ENCODE results near the gene PPFIA3.
A peak's percentile ranks its signal among the peaks of the same experiment; 100 is the strongest.
"Not testable (repeated sequence)": the region's sequence is repeated elsewhere in the genome, so short reads cannot be mapped to it uniquely, and the experiment has no call there.

PPFIA3 gene

GRCh38 chr19:49125025-49125731 lies 5.8 kb downstream of the PPFIA3 start:
- DNase-seq = no peak

GRCh38 chr19:49126575-49126974 lies 7.2 kb downstream of the PPFIA3 start:
- no peak for DNase-seq

- not testable (repeated sequence) for DNase-seq
Observed at GRCh38 chr19:49127225-49127624, 7.9 kb downstream of the PPFIA3 start.

GRCh38 chr19:49127674-49128544 lies 8.6 kb downstream of the PPFIA3 start:
- peak; percentile 93 for DNase-seq

- no peak for DNase-seq
Observed at GRCh38 chr19:49128545-49129237, 9.3 kb downstream of the PPFIA3 start.

- no peak for DNase-seq
Observed at GRCh38 chr19:49129238-49129583, 9.9 kb downstream of the PPFIA3 start.

- DNase-seq = no peak
Observed at GRCh38 chr19:49130325-49130724, 11.0 kb downstream of the PPFIA3 start.

GRCh38 chr19:49132974-49133609 lies 13.7 kb downstream of the PPFIA3 start:
- DNase-seq = no peak

GRCh38 chr19:49133621-49134454 lies 14.5 kb downstream of the PPFIA3 start:
- DNase-seq = peak; percentile 52

- no peak for DNase-seq
Observed at GRCh38 chr19:49135686-49136085, 16.3 kb downstream of the PPFIA3 start.

GRCh38 chr19:49136771-49137171 lies 17.4 kb downstream of the PPFIA3 start:
- DNase-seq = no peak

- no peak for DNase-seq
Observed at GRCh38 chr19:49140951-49141350, 21.6 kb downstream of the PPFIA3 start.

- no peak for DNase-seq
Observed at GRCh38 chr19:49141352-49141751, 22.0 kb downstream of the PPFIA3 start.

GRCh38 chr19:49142866-49143335 lies 23.6 kb downstream of the PPFIA3 start:
- peak; percentile 68 for DNase-seq

GRCh38 chr19:49145573-49146407 lies 26.4 kb downstream of the PPFIA3 start:
- DNase-seq = peak; percentile 86

- not testable (repeated sequence) for DNase-seq
Observed at GRCh38 chr19:49146408-49146770, 27.0 kb downstream of the PPFIA3 start.

GRCh38 chr19:49148044-49148682 lies 28.8 kb downstream of the PPFIA3 start:
- no peak for DNase-seq

GRCh38 chr19:49148784-49149651 lies 29.7 kb downstream of the PPFIA3 start:
- peak; percentile 82 for DNase-seq

GRCh38 chr19:49149652-49150105 lies 30.3 kb downstream of the PPFIA3 start:
- peak; percentile 38 for DNase-seq
